Common myeloid progenitor, CD34-positive (primary cell): ENCODE data around the gene CASKIN1. TPM values are rescaled to one million over a fixed set of nuclear protein-coding genes. Genes with fewer than 3 reads are reported as not detected.
A peak's percentile ranks its signal among the peaks of the same experiment; 100 is the strongest.

Experiments
- CTCF ChIA-PET: fragments of 350-600 bp; sonication (Branson Sonifier 250); formaldehyde crosslinking; loops from one replicate; lab custom pipeline; 2021; ENCODE audit warnings: antibody characterized with exemption; lab: Charles Lee
- POLR2A ChIA-PET: fragments of 350-600 bp; sonication (Branson Sonifier 250); formaldehyde crosslinking; loops from one replicate; lab custom pipeline; 2021; ENCODE audit warnings: antibody characterized with exemption; lab: Charles Lee
- DNase-seq, 3 donors: peaks; one replicate each; pipeline versions ENCODE4 v3.0.0 to v3.0.0-alpha.2; 2013
- H3K27ac ChIP-seq, 2 experiments: 1 replicate in 1 of 2; 2 replicates in 1 of 2; pipeline ENCODE4 v1.7.0; 2013; ENCODE audit warnings: inconsistent platforms in 2 of 2, low read length in 2 of 2, mild to moderate bottlenecking in 2 of 2, low read depth in 1 of 2, moderate library complexity in 1 of 2; ENCODE audit not compliant: severe bottlenecking in 2 of 2, insufficient read depth in 1 of 2, poor library complexity in 1 of 2
- H3K27me3 ChIP-seq, 5 experiments: replicated peaks in 2 of 5; 1 replicate in 3 of 5; 2 replicates in 2 of 5; pipeline versions ENCODE4 v1.6.1 to v1.7.0; 2013; ENCODE audit warnings: low read length in 4 of 5, mild to moderate bottlenecking in 2 of 5, moderate library complexity in 2 of 5, inconsistent platforms in 1 of 5; ENCODE audit not compliant: insufficient read depth in 5 of 5, control insufficient read depth in 4 of 5
- H3K36me3 ChIP-seq, 4 experiments: 1 replicate in 2 of 4; 2 replicates in 2 of 4; pipeline versions ENCODE4 v1.6.1 to v1.7.0; 2013; ENCODE audit warnings: low read length in 3 of 4, control low read depth in 1 of 4, mild to moderate bottlenecking in 1 of 4; ENCODE audit not compliant: control insufficient read depth in 4 of 4, insufficient read depth in 4 of 4
- H3K4me1 ChIP-seq, 4 experiments: 1 replicate in 3 of 4; 2 replicates in 1 of 4; pipeline versions ENCODE4 v1.6.1 to v1.7.1; 2013; ENCODE audit warnings: low read length in 3 of 4, mild to moderate bottlenecking in 3 of 4, control low read depth in 1 of 4, inconsistent platforms in 1 of 4, moderate library complexity in 1 of 4; ENCODE audit not compliant: control insufficient read depth in 4 of 4, insufficient read depth in 4 of 4; ENCODE audit errors: control extremely low read depth in 1 of 4
- H3K4me3 ChIP-seq, 7 experiments: 1 replicate in 4 of 7; 2 replicates in 3 of 7; pipeline versions ENCODE4 v1.5.1 to v1.7.0; 2013; ENCODE audit warnings: mild to moderate bottlenecking in 7 of 7, low read length in 6 of 7, moderate library complexity in 6 of 7, inconsistent platforms in 2 of 7, low read depth in 2 of 7, control low read depth in 1 of 7; ENCODE audit not compliant: insufficient read depth in 4 of 7, control insufficient read depth in 1 of 7; ENCODE audit errors: extremely low read depth in 1 of 7
- H3K9me3 ChIP-seq, 5 experiments: 1 replicate in 4 of 5; 2 replicates in 1 of 5; pipeline versions ENCODE4 v1.6.1 to v1.7.1; 2013; ENCODE audit warnings: low read length in 4 of 5, mild to moderate bottlenecking in 2 of 5, inconsistent platforms in 1 of 5, low read depth in 1 of 5, moderate library complexity in 1 of 5; ENCODE audit not compliant: control insufficient read depth in 4 of 5, insufficient read depth in 2 of 5; ENCODE audit errors: control extremely low read depth in 1 of 5
- WGBS: methylation state at CpG from one replicate; pipeline ENCODE4 v1.1.5; 2013; ENCODE audit not compliant: insufficient coverage; 5-methylcytosine and 5-hydroxymethylcytosine counted together
- polyA plus RNA-seq: library from polyadenylated mRNA; unstranded; fragments of 120-200 nt; gene quantifications from one replicate; pipeline ENCODE4 v1.2.1, GENCODE V29; 2013

The CASKIN1 gene
- polyA plus RNA-seq, result 0.05 TPM

- H3K9me3 ChIP-seq, result no peaks in the 10 kb centered on the region
- DNase-seq, result peak in 2 of 3 donors; percentile 44 to 54
- H3K36me3 ChIP-seq, result no peaks in the 10 kb centered on the region
- POLR2A ChIA-PET, result interaction anchor here (1.0 kb wide), 1 partner anchor 54 kb away, joined by 3 read pairs; no protein-coding TSS in a partner anchor
- peaks cover 0 to 16% (median 11%) of the 10 kb centered on the region in 4 experiments for H3K4me1 ChIP-seq
- H3K4me3 ChIP-seq, result peak within 1 kb of the TSS in 5 of 7 experiments; percentile 19 to 55 (median 43)
- CTCF ChIA-PET, result no interaction called here
- 0% methylated on average over 64 of the region's 129 CpGs for WGBS
- no peak within 1 kb of the TSS for H3K27ac ChIP-seq
- H3K27me3 ChIP-seq, result peaks cover 8 to 61% (median 28%) of the 10 kb centered on the region in 5 experiments
These were observed at the start of gene CASKIN1 for GRCh38 chr16:2196162-2196980. TSS of gene CASKIN1 (minus strand) at chr16:2196605. CDS start at chr16:2196432, 173 bp downstream.

GRCh38 chr16:2244926-2245795 is 48.8 kb upstream of the CASKIN1 start:
- Histone ChIP-seq H3K36me3 (peaks cover 10 to 46% (median 34%) of the 10 kb centered on the region in 4 experiments), H3K27me3 (no peaks in the 10 kb centered on the region), H3K4me3 (no peak overlapping the region), H3K27ac (no peak overlapping the region), H3K9me3 (no peaks in the 10 kb centered on the region), H3K4me1 (peaks cover 0 to 3% (median under 1%) of the 10 kb centered on the region in 4 experiments)
- WGBS, result 97% methylated on average over 30 of the region's 30 CpGs
- DNase-seq, result no peak
- ChIA-PET CTCF (interaction anchor here (1.0 kb wide), 1 partner anchor 224 kb away, joined by 3 read pairs; no protein-coding TSS in a partner anchor), POLR2A (no interaction called here)

- Histone ChIP-seq H3K4me1 (no peaks in the 10 kb centered on the region), H3K36me3 (peaks cover 10 to 48% (median 34%) of the 10 kb centered on the region in 4 experiments), H3K27ac (no peak overlapping the region), H3K27me3 (no peaks in the 10 kb centered on the region), H3K4me3 (no peak overlapping the region), H3K9me3 (no peaks in the 10 kb centered on the region)
- DNase-seq, result no peak
- WGBS, result 98% methylated on average over 17 of the region's 17 CpGs
- ChIA-PET POLR2A (no interaction called here), CTCF (interaction anchor here (1.0 kb wide), 1 partner anchor 225 kb away, joined by 3 read pairs; no protein-coding TSS in a partner anchor)
These were observed 47.9 kb upstream of the CASKIN1 start for GRCh38 chr16:2244301-2244700.

GRCh38 chr16:2243781-2244180 is 47.4 kb upstream of the CASKIN1 start:
- ChIA-PET CTCF (interaction anchor here (1.2 kb wide), 1 partner anchor 8 kb away, joined by 4 read pairs; no protein-coding TSS in a partner anchor), POLR2A (no interaction called here)
- Histone ChIP-seq H3K4me3 (no peak overlapping the region), H3K36me3 (peaks cover 10 to 48% (median 34%) of the 10 kb centered on the region in 4 experiments), H3K27ac (no peak overlapping the region), H3K9me3 (no peaks in the 10 kb centered on the region), H3K27me3 (peaks cover 0 to 1% (median 0%) of the 10 kb centered on the region in 5 experiments), H3K4me1 (no peaks in the 10 kb centered on the region)
- DNase-seq, result no peak
- 99% methylated on average over 9 of the region's 11 CpGs for WGBS

GRCh38 chr16:2243031-2243528 is 46.7 kb upstream of the CASKIN1 start:
- Histone ChIP-seq H3K36me3 (peaks cover 10 to 48% (median 34%) of the 10 kb centered on the region in 4 experiments), H3K4me1 (no peaks in the 10 kb centered on the region), H3K9me3 (no peaks in the 10 kb centered on the region), H3K27ac (no peak overlapping the region), H3K4me3 (no peak overlapping the region), H3K27me3 (peaks cover 0 to 8% (median 2%) of the 10 kb centered on the region in 5 experiments)
- ChIA-PET CTCF (interaction anchor here (1.2 kb wide), 1 partner anchor 9 kb away, joined by 4 read pairs; no protein-coding TSS in a partner anchor), POLR2A (no interaction called here)
- WGBS, result 98% methylated on average over 17 of the region's 19 CpGs
- no peak for DNase-seq

GRCh38 chr16:2242598-2242997 is 46.2 kb upstream of the CASKIN1 start:
- peaks cover 10 to 48% (median 34%) of the 10 kb centered on the region in 4 experiments for H3K36me3 ChIP-seq
- no peak overlapping the region for H3K27ac ChIP-seq
- ChIA-PET POLR2A (no interaction called here), CTCF (interaction anchor here (0.9 to 1.2 kb wide), 2 partner anchors 9 to 171 kb away, joined by 3 to 4 read pairs; no protein-coding TSS in a partner anchor)
- no peak for DNase-seq
- peaks cover 0 to 13% (median 2%) of the 10 kb centered on the region in 5 experiments for H3K27me3 ChIP-seq
- H3K4me1 ChIP-seq, result peaks cover 0 to 3% (median 1%) of the 10 kb centered on the region in 4 experiments
- H3K4me3 ChIP-seq, result no peak overlapping the region
- no peaks in the 10 kb centered on the region for H3K9me3 ChIP-seq
- 91% methylated on average over 8 of the region's 11 CpGs for WGBS
